NCI-H2227 (cell line): Measurements from ENCODE around the gene CFAP43.
A peak's percentile ranks its signal among the peaks of the same experiment; 100 is the strongest.

Experiments
- DNase-seq: peaks from one replicate; lab custom pipeline; 2025; ENCODE audit not compliant: unreplicated experiment; lab: John Stamatoyannopoulos, UW

Gene CFAP43

GRCh38 chr10:104143829-104144228 is 88.3 kb downstream of the CFAP43 start:
- DNase-seq = no peak

GRCh38 chr10:104142081-104142480 is 90.1 kb downstream of the CFAP43 start:
- no peak for DNase-seq

GRCh38 chr10:104139221-104139620 is 92.9 kb downstream of the CFAP43 start:
- DNase-seq = no peak

- no peak for DNase-seq
Observed at GRCh38 chr10:104138131-104138530, 94.0 kb downstream of the CFAP43 start.

- no peak for DNase-seq
Observed at GRCh38 chr10:104130041-104130440, 102.1 kb downstream of the CFAP43 start.

GRCh38 chr10:104128214-104128613 is 104.0 kb downstream of the CFAP43 start:
- DNase-seq = no peak

- peak; percentile 27 for DNase-seq
Observed at GRCh38 chr10:104127411-104127810, 104.8 kb downstream of the CFAP43 start.

- DNase-seq = no peak
Observed at GRCh38 chr10:104123397-104123796, 108.8 kb downstream of the CFAP43 start.

GRCh38 chr10:104122225-104123107 is 109.7 kb downstream of the CFAP43 start:
- peak; percentile 58 for DNase-seq

- peak; percentile 98 for DNase-seq
Observed at GRCh38 chr10:104121485-104122224, 110.5 kb downstream of the CFAP43 start, which contains the start of gene SFR1. Gene SFR1 (plus strand): TSS chr10:104122171. CDS start chr10:104122184, 13 bp downstream.

- DNase-seq = peak; percentile 62
Observed at GRCh38 chr10:104120903-104121484, 111.2 kb downstream of the CFAP43 start.

GRCh38 chr10:104120512-104120902 is 111.7 kb downstream of the CFAP43 start:
- no peak for DNase-seq

GRCh38 chr10:104119996-104120395 is 112.2 kb downstream of the CFAP43 start:
- no peak for DNase-seq

GRCh38 chr10:104117839-104118323 is 114.3 kb downstream of the CFAP43 start:
- peak; percentile 8 for DNase-seq

GRCh38 chr10:104113376-104113956 is 118.7 kb downstream of the CFAP43 start:
- DNase-seq = no peak

GRCh38 chr10:104109908-104110662 is 122.1 kb downstream of the CFAP43 start:
- no peak for DNase-seq

- no peak for DNase-seq
Observed at GRCh38 chr10:104104926-104105325, 127.2 kb downstream of the CFAP43 start.

GRCh38 chr10:104104418-104104817 is 127.7 kb downstream of the CFAP43 start:
- DNase-seq = no peak

- no peak for DNase-seq
Observed at GRCh38 chr10:104103956-104104355, 128.2 kb downstream of the CFAP43 start.

GRCh38 chr10:104101902-104102301 is 130.3 kb downstream of the CFAP43 start:
- no peak for DNase-seq
